HepG2 (cell line): Measurements from ENCODE around the gene WIPF2. TPM values are rescaled to one million over a fixed set of nuclear protein-coding genes. Genes with fewer than 3 reads are reported as not detected.

ENCODE experiments used
- JARID2 ChIP-seq: sonication (generic); formaldehyde crosslinking; IDR thresholded peaks from 2 replicates; pipeline ENCODE4 v1.8.1; 2023; ENCODE audit warnings: missing genetic modification reagents, inconsistent platforms; ENCODE audit not compliant: insufficient replicate concordance
- PTBP1 ChIP-seq: fragments of 200-400 bp; formaldehyde crosslinking; IDR thresholded peaks from 2 replicates; pipeline ENCODE4 v1.6.1; 2018; ENCODE audit warnings: low read length, low read depth; ENCODE audit not compliant: poor library complexity, severe bottlenecking
- SOX6 ChIP-seq, 2 experiments: fragments of 450-650 bp in 1 of 2; sonication (generic) in 1 of 2; formaldehyde crosslinking in 1 of 2; IDR thresholded peaks; 2 replicates each; pipeline versions ENCODE4 v1.4.0 to v1.6.1; 2017 to 2020; ENCODE audit warnings: antibody characterized with exemption in 1 of 2, mild to moderate bottlenecking in 1 of 2, missing genetic modification reagents in 1 of 2
- TARDBP ChIP-seq: sonication (generic); formaldehyde crosslinking; IDR thresholded peaks from 2 replicates; pipeline ENCODE4 v1.8.0; 2022; ENCODE audit warnings: mild to moderate bottlenecking, missing genetic modification reagents
- ZFAT ChIP-seq: sonication (generic); formaldehyde crosslinking; conservative IDR thresholded peaks from 2 replicates; pipeline ENCODE4 v1.8.1; 2023; ENCODE audit warnings: missing genetic modification reagents, inconsistent platforms
- ZKSCAN5 ChIP-seq: sonication (generic); formaldehyde crosslinking; IDR thresholded peaks from 2 replicates; pipeline ENCODE4 v1.5.1; 2020; ENCODE audit warnings: mild to moderate bottlenecking, missing genetic modification reagents
- ZNF652 ChIP-seq: IDR thresholded peaks from 2 replicates; pipeline ENCODE4 v1.6.1; 2016; ENCODE audit warnings: low read depth, borderline replicate concordance
- ZNF768 ChIP-seq: sonication (generic); formaldehyde crosslinking; IDR thresholded peaks from 2 replicates; pipeline ENCODE4 v1.4.0; 2020; ENCODE audit warnings: missing genetic modification reagents
- polyA plus RNA-seq, 8 experiments: library from polyadenylated mRNA; depleted of rRNA in 3 of 8; stranded (reverse) in 7 of 8; unstranded in 1 of 8; fragments of >200 nt; fragmentation: Illumina TruSeq in 4 of 8; extraction: Trizol in 4 of 8; gene quantifications; 2 replicates each; pipeline versions ENCODE4 v1.2.1 to v1.2.3, GENCODE V29; 2011 to 2016; ENCODE audit warnings: low read depth in 4 of 8, missing spikeins in 1 of 8, mixed read lengths in 1 of 8; ENCODE audit not compliant: insufficient read depth in 1 of 8
- total RNA-seq, 5 experiments: library from RNA; depleted of rRNA; stranded (reverse); fragments of >200 nt; fragmentation: Illumina TruSeq; extraction: Trizol; gene quantifications; 2 replicates each; pipeline ENCODE4 v1.2.3, GENCODE V29; 2016; ENCODE audit warnings: low read depth in 1 of 5
- TF ChIP-seq, protein P1 (sequence below): IDR thresholded peaks from 2 replicates; pipeline ENCODE4 v1.6.1; 2016; ENCODE audit warnings: low read depth, borderline replicate concordance
- TF ChIP-seq, protein P2 (sequence below), 2 experiments: sonication (generic) in 1 of 2; formaldehyde crosslinking in 1 of 2; IDR thresholded peaks; 2 replicates each; pipeline versions ENCODE4 v1.4.0 to v1.6.1; 2016 to 2020; ENCODE audit warnings: borderline replicate concordance in 1 of 2, low read depth in 1 of 2, mild to moderate bottlenecking in 1 of 2, missing genetic modification reagents in 1 of 2
- TF ChIP-seq, protein P3 (sequence below): sonication (generic); formaldehyde crosslinking; IDR thresholded peaks from 2 replicates; pipeline ENCODE4 v1.4.0; 2020; ENCODE audit warnings: missing genetic modification reagents, borderline replicate concordance
- TF ChIP-seq, protein P4 (sequence below): IDR thresholded peaks from 2 replicates; pipeline ENCODE4 v1.6.1; 2016; ENCODE audit warnings: mild to moderate bottlenecking
- TF ChIP-seq, protein P5 (sequence below): fragments of 450-650 bp; IDR thresholded peaks from 2 replicates; pipeline ENCODE4 v1.6.1; 2016
- TF ChIP-seq, protein P6 (sequence below): sonication (generic); formaldehyde crosslinking; IDR thresholded peaks from 2 replicates; pipeline ENCODE4 v1.4.0; 2020; ENCODE audit warnings: missing genetic modification reagents

Gene WIPF2
- total and polyA plus RNA-seq, 2 of the 13 experiments (the other 11 are each of a cell fraction or from before 2014, with no cell fraction given): 7.2 to 10.8 TPM

DNA sequence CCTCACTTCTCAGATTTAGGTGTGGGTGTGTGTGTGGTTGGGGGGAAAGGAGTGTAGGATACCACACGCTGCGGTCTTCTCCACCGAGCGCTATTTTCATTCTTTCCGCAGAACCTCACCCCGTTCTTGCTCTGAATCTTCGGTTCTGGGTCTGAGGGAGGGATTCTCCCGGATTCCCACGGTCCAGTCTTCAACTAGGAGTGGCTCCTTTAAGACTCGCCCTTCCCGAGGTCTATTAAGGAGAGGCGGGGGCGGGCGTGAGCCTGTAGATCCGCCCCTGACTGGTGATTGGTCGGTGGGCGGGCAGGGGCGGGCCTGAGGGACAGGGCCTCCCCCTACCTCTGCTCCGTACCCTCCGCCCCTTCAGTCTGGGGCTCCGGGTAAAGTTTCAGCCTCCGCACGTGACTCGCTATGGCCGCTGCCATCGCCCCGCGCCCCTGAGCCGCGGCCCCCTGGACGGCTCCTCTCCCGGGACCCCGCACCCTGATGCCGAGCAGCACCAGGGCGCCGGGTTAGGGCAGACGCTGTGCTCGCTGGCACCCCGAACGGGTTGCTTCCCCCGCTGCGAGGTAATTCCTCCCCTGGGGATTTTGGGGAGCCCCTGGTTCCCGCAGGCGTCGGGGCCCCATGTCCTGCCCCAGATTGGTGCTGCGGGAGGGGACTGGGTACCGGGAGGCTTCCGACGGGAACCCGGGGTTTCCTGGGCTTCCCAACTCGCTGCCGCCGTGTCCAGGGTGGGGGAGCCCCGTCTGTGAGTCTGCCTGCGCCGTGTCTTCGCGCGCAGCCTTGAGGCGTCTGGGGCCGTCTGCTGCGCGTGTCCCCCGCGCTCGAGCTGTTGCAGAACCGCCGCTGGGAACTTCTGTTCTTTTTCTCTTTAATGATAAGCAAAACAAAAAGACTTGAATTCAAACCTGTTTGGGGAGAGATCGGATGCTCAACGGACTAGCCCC lies 99.1 kb downstream of the WIPF2 start (continued):
- TF ChIP-seq JARID2 (CRISPR knock-in tag): peak; percentile 39
- TF ChIP-seq, protein P1, sequence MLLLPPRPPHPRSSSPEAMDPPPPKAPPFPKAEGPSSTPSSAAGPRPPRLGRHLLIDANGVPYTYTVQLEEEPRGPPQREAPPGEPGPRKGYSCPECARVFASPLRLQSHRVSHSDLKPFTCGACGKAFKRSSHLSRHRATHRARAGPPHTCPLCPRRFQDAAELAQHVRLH (CRISPR knock-in tag): peak; percentile 77; the same call in 1 of the 2 replicates
- TF ChIP-seq, protein P2, sequence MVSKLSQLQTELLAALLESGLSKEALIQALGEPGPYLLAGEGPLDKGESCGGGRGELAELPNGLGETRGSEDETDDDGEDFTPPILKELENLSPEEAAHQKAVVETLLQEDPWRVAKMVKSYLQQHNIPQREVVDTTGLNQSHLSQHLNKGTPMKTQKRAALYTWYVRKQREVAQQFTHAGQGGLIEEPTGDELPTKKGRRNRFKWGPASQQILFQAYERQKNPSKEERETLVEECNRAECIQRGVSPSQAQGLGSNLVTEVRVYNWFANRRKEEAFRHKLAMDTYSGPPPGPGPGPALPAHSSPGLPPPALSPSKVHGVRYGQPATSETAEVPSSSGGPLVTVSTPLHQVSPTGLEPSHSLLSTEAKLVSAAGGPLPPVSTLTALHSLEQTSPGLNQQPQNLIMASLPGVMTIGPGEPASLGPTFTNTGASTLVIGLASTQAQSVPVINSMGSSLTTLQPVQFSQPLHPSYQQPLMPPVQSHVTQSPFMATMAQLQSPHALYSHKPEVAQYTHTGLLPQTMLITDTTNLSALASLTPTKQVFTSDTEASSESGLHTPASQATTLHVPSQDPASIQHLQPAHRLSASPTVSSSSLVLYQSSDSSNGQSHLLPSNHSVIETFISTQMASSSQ (IDR thresholded peaks at IDR 0.05; ENCODE audit: low read depth): no peak
- TF ChIP-seq, protein P2 (CRISPR knock-in tag; IDR thresholded peaks at IDR 0.05; ENCODE audit: borderline replicate concordance): 0 out of 2 replicates have a peak, but pooled peaks have one; percentile 40
- TF ChIP-seq ZFAT (CRISPR knock-in tag): no peak; the same call in 1 of the 2 replicates
- no peak for TF ChIP-seq TARDBP (CRISPR knock-in tag)
- TF ChIP-seq PTBP1: no peak
- TF ChIP-seq, protein P3, sequence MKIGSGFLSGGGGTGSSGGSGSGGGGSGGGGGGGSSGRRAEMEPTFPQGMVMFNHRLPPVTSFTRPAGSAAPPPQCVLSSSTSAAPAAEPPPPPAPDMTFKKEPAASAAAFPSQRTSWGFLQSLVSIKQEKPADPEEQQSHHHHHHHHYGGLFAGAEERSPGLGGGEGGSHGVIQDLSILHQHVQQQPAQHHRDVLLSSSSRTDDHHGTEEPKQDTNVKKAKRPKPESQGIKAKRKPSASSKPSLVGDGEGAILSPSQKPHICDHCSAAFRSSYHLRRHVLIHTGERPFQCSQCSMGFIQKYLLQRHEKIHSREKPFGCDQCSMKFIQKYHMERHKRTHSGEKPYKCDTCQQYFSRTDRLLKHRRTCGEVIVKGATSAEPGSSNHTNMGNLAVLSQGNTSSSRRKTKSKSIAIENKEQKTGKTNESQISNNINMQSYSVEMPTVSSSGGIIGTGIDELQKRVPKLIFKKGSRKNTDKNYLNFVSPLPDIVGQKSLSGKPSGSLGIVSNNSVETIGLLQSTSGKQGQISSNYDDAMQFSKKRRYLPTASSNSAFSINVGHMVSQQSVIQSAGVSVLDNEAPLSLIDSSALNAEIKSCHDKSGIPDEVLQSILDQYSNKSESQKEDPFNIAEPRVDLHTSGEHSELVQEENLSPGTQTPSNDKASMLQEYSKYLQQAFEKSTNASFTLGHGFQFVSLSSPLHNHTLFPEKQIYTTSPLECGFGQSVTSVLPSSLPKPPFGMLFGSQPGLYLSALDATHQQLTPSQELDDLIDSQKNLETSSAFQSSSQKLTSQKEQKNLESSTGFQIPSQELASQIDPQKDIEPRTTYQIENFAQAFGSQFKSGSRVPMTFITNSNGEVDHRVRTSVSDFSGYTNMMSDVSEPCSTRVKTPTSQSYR (CRISPR knock-in tag): no peak
- TF ChIP-seq ZKSCAN5: no peak
- TF ChIP-seq SOX6 (IDR thresholded peaks at IDR 0.05): no peak
- peak; percentile 60 for TF ChIP-seq SOX6 (CRISPR knock-in tag; IDR thresholded peaks at IDR 0.05)
- TF ChIP-seq, protein P4, sequence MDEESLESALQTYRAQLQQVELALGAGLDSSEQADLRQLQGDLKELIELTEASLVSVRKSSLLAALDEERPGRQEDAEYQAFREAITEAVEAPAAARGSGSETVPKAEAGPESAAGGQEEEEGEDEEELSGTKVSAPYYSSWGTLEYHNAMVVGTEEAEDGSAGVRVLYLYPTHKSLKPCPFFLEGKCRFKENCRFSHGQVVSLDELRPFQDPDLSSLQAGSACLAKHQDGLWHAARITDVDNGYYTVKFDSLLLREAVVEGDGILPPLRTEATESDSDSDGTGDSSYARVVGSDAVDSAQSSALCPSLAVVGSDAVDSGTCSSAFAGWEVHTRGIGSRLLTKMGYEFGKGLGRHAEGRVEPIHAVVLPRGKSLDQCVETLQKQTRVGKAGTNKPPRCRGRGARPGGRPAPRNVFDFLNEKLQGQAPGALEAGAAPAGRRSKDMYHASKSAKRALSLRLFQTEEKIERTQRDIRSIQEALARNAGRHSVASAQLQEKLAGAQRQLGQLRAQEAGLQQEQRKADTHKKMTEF (CRISPR knock-in tag): peak; percentile 95
- no peak; the same call in 1 of the 2 replicates for TF ChIP-seq ZNF652
- TF ChIP-seq ZNF768 (CRISPR knock-in tag): peak; percentile 71; the same call in 1 of the 2 replicates
- TF ChIP-seq, protein P5, sequence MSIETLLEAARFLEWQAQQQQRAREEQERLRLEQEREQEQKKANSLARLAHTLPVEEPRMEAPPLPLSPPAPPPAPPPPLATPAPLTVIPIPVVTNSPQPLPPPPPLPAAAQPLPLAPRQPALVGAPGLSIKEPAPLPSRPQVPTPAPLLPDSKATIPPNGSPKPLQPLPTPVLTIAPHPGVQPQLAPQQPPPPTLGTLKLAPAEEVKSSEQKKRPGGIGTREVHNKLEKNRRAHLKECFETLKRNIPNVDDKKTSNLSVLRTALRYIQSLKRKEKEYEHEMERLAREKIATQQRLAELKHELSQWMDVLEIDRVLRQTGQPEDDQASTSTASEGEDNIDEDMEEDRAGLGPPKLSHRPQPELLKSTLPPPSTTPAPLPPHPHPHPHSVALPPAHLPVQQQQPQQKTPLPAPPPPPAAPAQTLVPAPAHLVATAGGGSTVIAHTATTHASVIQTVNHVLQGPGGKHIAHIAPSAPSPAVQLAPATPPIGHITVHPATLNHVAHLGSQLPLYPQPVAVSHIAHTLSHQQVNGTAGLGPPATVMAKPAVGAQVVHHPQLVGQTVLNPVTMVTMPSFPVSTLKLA: peak; percentile 27; the same call in 1 of the 2 replicates
- TF ChIP-seq, protein P6, sequence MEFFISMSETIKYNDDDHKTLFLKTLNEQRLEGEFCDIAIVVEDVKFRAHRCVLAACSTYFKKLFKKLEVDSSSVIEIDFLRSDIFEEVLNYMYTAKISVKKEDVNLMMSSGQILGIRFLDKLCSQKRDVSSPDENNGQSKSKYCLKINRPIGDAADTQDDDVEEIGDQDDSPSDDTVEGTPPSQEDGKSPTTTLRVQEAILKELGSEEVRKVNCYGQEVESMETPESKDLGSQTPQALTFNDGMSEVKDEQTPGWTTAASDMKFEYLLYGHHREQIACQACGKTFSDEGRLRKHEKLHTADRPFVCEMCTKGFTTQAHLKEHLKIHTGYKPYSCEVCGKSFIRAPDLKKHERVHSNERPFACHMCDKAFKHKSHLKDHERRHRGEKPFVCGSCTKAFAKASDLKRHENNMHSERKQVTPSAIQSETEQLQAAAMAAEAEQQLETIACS (CRISPR knock-in tag): no peak
